ENCODE data around the gene PITPNC1. TPM values are rescaled to one million over a fixed set of nuclear protein-coding genes. Genes with fewer than 3 reads are reported as not detected.

Gene PITPNC1
- total and polyA plus RNA-seq, 12 donors = 6.6 to 28.0 (median 11.5) TPM

DNA sequence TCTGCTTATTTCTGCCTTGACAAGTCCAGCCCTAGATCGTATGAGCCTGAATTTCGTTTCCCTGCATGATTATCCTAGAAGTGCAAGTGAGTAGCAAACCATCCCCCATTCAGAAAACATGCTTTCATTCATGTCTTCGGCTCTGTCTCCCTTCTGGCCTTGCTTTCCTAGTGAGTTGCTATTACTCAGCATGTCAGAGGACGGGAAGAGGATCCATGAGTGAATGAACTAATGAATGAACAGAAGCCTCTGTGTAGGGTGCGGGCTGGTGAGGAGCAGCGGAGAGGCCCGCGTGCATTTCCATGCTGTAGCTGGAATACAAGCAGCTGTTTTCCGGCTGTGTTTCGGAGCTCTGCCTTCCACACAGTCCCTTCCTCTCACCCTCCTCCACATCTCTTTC lies 184.9 kb downstream of the PITPNC1 start:
- H3K27me3 ChIP-seq = no peaks in the 10 kb centered on the region
- H3K4me3 ChIP-seq = no peak overlapping the region
- ATAC-seq = no peak
- H3K4me1 ChIP-seq = peaks cover 0 to 13% (median 0%) of the 10 kb centered on the region in 9 donors
- H3K36me3 ChIP-seq = peaks cover 0 to 6% (median 0%) of the 10 kb centered on the region in 9 donors
- WGBS, 2 donors = 59 to 78% methylated on average over 10 of the region's 10 CpGs
- peaks cover 0 to 3% (median 0%) of the 10 kb centered on the region in 11 donors for H3K9me3 ChIP-seq
- TF ChIP-seq, protein P1, sequence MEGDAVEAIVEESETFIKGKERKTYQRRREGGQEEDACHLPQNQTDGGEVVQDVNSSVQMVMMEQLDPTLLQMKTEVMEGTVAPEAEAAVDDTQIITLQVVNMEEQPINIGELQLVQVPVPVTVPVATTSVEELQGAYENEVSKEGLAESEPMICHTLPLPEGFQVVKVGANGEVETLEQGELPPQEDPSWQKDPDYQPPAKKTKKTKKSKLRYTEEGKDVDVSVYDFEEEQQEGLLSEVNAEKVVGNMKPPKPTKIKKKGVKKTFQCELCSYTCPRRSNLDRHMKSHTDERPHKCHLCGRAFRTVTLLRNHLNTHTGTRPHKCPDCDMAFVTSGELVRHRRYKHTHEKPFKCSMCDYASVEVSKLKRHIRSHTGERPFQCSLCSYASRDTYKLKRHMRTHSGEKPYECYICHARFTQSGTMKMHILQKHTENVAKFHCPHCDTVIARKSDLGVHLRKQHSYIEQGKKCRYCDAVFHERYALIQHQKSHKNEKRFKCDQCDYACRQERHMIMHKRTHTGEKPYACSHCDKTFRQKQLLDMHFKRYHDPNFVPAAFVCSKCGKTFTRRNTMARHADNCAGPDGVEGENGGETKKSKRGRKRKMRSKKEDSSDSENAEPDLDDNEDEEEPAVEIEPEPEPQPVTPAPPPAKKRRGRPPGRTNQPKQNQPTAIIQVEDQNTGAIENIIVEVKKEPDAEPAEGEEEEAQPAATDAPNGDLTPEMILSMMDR (IDR thresholded peaks at IDR 0.05) = no peak
- DNase-seq = no peak
- intact Hi-C loops (cut with DNase I) = no loop called here
- H3K27ac ChIP-seq = no peak overlapping the region

DNA sequence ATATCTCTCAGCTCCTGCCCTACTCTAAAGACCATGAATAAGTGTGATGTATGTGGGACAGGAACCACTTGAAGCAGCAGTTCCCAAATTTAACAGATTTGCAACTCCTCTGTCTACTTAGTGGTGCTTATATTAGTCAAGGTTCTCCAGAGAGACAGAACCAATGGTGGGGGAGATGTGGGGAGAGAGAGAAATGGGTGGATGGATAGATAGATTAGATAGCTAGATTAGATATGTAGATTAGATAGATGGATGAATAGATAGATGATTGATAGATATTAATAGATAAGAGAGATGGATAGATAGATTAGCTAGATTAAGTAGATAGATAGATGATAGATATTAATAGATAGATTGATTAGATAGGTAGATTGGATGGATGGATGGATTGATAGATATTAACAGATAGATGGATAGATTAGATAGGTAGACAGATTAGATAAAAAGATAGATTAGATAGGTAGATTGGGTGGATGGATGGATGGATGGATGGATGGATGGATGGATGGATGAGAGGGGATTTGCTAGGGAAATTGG lies 186.7 kb downstream of the PITPNC1 start:
- H3K27ac ChIP-seq = no peak overlapping the region
- TF ChIP-seq, protein P1 (IDR thresholded peaks at IDR 0.05) = no peak
- no peaks in the 10 kb centered on the region for H3K27me3 ChIP-seq
- H3K9me3 ChIP-seq = no peaks in the 10 kb centered on the region
- no peak for ATAC-seq
- peaks cover 0 to 6% (median 0%) of the 10 kb centered on the region in 9 donors for H3K36me3 ChIP-seq
- DNase-seq = no peak
- peaks cover 0 to 3% (median 0%) of the 10 kb centered on the region in 9 donors for H3K4me1 ChIP-seq
- no peak overlapping the region for H3K4me3 ChIP-seq
- intact Hi-C loops (cut with DNase I) = no loop called here

DNA sequence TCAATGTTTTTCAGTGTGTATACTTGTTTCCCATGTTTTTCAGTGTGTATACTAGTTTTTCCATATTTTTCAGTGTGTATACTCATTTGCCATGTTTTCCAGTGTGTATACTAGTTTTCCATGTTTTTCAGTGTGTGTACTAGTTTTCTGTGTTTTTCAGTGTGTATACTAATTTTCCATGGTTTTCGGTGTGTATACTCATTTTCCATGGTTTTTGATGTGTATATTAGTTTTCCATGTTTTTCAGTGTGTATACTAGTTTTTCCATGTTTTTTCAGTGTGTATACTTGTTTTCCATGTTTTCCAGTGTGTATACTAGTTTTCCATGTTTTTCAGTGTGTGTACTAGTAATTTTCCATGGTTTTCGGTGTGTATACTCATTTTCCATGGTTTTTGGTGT lies 188.0 kb downstream of the PITPNC1 start:
- DNase-seq (no peak), ATAC-seq (no peak)
- intact Hi-C loops (cut with DNase I) = no loop called here
- 97 to 98% methylated on average over 2 of the region's 2 CpGs for WGBS, 2 donors
- H3K9me3 ChIP-seq = no peaks in the 10 kb centered on the region
- H3K4me3 ChIP-seq = no peak overlapping the region
- TF ChIP-seq, protein P1 (IDR thresholded peaks at IDR 0.05) = no peak
- H3K27ac ChIP-seq = no peak overlapping the region
- peaks cover 0 to 12% (median 0%) of the 10 kb centered on the region in 9 donors for H3K4me1 ChIP-seq
- H3K36me3 ChIP-seq = peaks cover 0 to 6% (median 0%) of the 10 kb centered on the region in 9 donors
- no peaks in the 10 kb centered on the region for H3K27me3 ChIP-seq

DNA sequence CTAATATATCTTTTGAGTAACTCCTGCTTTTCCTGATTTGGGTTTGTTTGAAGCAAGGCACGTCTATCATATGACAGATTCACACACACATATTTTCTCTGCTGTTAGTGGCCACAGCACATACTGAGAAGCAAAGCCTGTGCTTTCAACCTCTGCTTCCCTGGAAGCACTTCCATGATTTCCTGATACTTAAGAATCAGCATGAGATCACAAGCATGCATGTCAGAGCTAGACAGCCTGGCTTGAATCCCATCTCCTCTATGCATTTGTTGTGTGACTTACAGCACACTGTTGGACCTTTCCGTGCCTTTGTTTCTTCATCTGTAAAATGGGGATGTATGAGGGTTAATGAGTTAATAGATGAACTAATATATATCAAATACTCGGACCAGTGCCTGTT lies 189.6 kb downstream of the PITPNC1 start:
- H3K4me1 ChIP-seq = peaks cover 0 to 20% (median 0%) of the 10 kb centered on the region in 9 donors
- no peak overlapping the region for H3K4me3 ChIP-seq
- peaks cover 0 to 12% (median 0%) of the 10 kb centered on the region in 9 donors for H3K36me3 ChIP-seq
- ATAC-seq = no peak
- intact Hi-C loops (cut with DNase I) = no loop called here
- DNase-seq = no peak
- TF ChIP-seq, protein P1 (IDR thresholded peaks at IDR 0.05) = no peak
- 75 to 95% methylated on average over 3 of the region's 3 CpGs for WGBS, 2 donors
- H3K27ac ChIP-seq = no peak overlapping the region
- no peaks in the 10 kb centered on the region for H3K27me3 ChIP-seq
- no peaks in the 10 kb centered on the region for H3K9me3 ChIP-seq
